ENCODE measurements around the gene PMP22.

PMP22 gene

GRCh38 chr17:15261258-15261801, 3.8 kb downstream of the PMP22 start:
- Histone ChIP-seq H3K27me3 (ENCODE audit: control insufficient read depth, insufficient read depth, low read length) (peaks cover 55% of the 10 kb centered on the region), H3K4me3 (ENCODE audit: low read length) (peak overlapping the region; percentile 45), H3K9ac (ENCODE audit: low read length) (peak overlapping the region; percentile 69), H3K4me1 (ENCODE audit: control insufficient read depth, insufficient read depth, low read length) (peaks cover 25% of the 10 kb centered on the region), H3K36me3 (ENCODE audit: control insufficient read depth, insufficient read depth, low read length) (no peaks in the 10 kb centered on the region), H3K9me3 (ENCODE audit: control insufficient read depth, low read length) (no peaks in the 10 kb centered on the region)

GRCh38 chr17:15260376-15261257, 4.5 kb downstream of the PMP22 start:
- peaks cover 52% of the 10 kb centered on the region for H3K27me3 ChIP-seq (ENCODE audit: control insufficient read depth, insufficient read depth, low read length)
- peak overlapping the region; percentile 48 for H3K4me3 ChIP-seq (ENCODE audit: low read length)
- no peaks in the 10 kb centered on the region for H3K9me3 ChIP-seq (ENCODE audit: control insufficient read depth, low read length)
- peaks cover 25% of the 10 kb centered on the region for H3K4me1 ChIP-seq (ENCODE audit: control insufficient read depth, insufficient read depth, low read length)
- H3K36me3 ChIP-seq (ENCODE audit: control insufficient read depth, insufficient read depth, low read length) = no peaks in the 10 kb centered on the region
- H3K9ac ChIP-seq (ENCODE audit: low read length) = peak overlapping the region; percentile 68

GRCh38 chr17:15257796-15258512, 7.2 kb downstream of the PMP22 start:
- Histone ChIP-seq H3K9me3 (ENCODE audit: control insufficient read depth, low read length) (no peaks in the 10 kb centered on the region), H3K27me3 (ENCODE audit: control insufficient read depth, insufficient read depth, low read length) (peaks cover 41% of the 10 kb centered on the region), H3K9ac (ENCODE audit: low read length) (no peak overlapping the region), H3K36me3 (ENCODE audit: control insufficient read depth, insufficient read depth, low read length) (no peaks in the 10 kb centered on the region), H3K4me1 (ENCODE audit: control insufficient read depth, insufficient read depth, low read length) (peaks cover 18% of the 10 kb centered on the region), H3K4me3 (ENCODE audit: low read length) (no peak overlapping the region)

GRCh38 chr17:15257258-15257788, 7.8 kb downstream of the PMP22 start:
- H3K9ac ChIP-seq (ENCODE audit: low read length) = no peak overlapping the region
- no peaks in the 10 kb centered on the region for H3K36me3 ChIP-seq (ENCODE audit: control insufficient read depth, insufficient read depth, low read length)
- peaks cover 35% of the 10 kb centered on the region for H3K27me3 ChIP-seq (ENCODE audit: control insufficient read depth, insufficient read depth, low read length)
- peaks cover 18% of the 10 kb centered on the region for H3K4me1 ChIP-seq (ENCODE audit: control insufficient read depth, insufficient read depth, low read length)
- no peak overlapping the region for H3K4me3 ChIP-seq (ENCODE audit: low read length)
- no peaks in the 10 kb centered on the region for H3K9me3 ChIP-seq (ENCODE audit: control insufficient read depth, low read length)

GRCh38 chr17:15256689-15257088, 8.4 kb downstream of the PMP22 start:
- H3K36me3 ChIP-seq (ENCODE audit: control insufficient read depth, insufficient read depth, low read length) = no peaks in the 10 kb centered on the region
- no peak overlapping the region for H3K4me3 ChIP-seq (ENCODE audit: low read length)
- peaks cover 18% of the 10 kb centered on the region for H3K4me1 ChIP-seq (ENCODE audit: control insufficient read depth, insufficient read depth, low read length)
- no peak overlapping the region for H3K9ac ChIP-seq (ENCODE audit: low read length)
- no peaks in the 10 kb centered on the region for H3K9me3 ChIP-seq (ENCODE audit: control insufficient read depth, low read length)
- H3K27me3 ChIP-seq (ENCODE audit: control insufficient read depth, insufficient read depth, low read length) = peaks cover 29% of the 10 kb centered on the region

GRCh38 chr17:15255713-15256454, 9.2 kb downstream of the PMP22 start:
- H3K36me3 ChIP-seq (ENCODE audit: control insufficient read depth, insufficient read depth, low read length) = no peaks in the 10 kb centered on the region
- no peaks in the 10 kb centered on the region for H3K9me3 ChIP-seq (ENCODE audit: control insufficient read depth, low read length)
- peaks cover 20% of the 10 kb centered on the region for H3K27me3 ChIP-seq (ENCODE audit: control insufficient read depth, insufficient read depth, low read length)
- H3K4me3 ChIP-seq (ENCODE audit: low read length) = no peak overlapping the region
- H3K4me1 ChIP-seq (ENCODE audit: control insufficient read depth, insufficient read depth, low read length) = peaks cover 15% of the 10 kb centered on the region
- H3K9ac ChIP-seq (ENCODE audit: low read length) = no peak overlapping the region

GRCh38 chr17:15250135-15250860, 14.8 kb downstream of the PMP22 start:
- Histone ChIP-seq H3K27me3 (ENCODE audit: control insufficient read depth, insufficient read depth, low read length) (no peaks in the 10 kb centered on the region), H3K4me1 (ENCODE audit: control insufficient read depth, insufficient read depth, low read length) (no peaks in the 10 kb centered on the region), H3K9me3 (ENCODE audit: control insufficient read depth, low read length) (no peaks in the 10 kb centered on the region), H3K36me3 (ENCODE audit: control insufficient read depth, insufficient read depth, low read length) (no peaks in the 10 kb centered on the region), H3K9ac (ENCODE audit: low read length) (no peak overlapping the region), H3K4me3 (ENCODE audit: low read length) (no peak overlapping the region)

GRCh38 chr17:15249487-15249886, 15.6 kb downstream of the PMP22 start:
- H3K9ac ChIP-seq (ENCODE audit: low read length) = no peak overlapping the region

GRCh38 chr17:15247891-15248529, 17.1 kb downstream of the PMP22 start:
- Histone ChIP-seq H3K9ac (ENCODE audit: low read length) (no peak overlapping the region), H3K36me3 (ENCODE audit: control insufficient read depth, insufficient read depth, low read length) (no peaks in the 10 kb centered on the region), H3K9me3 (ENCODE audit: control insufficient read depth, low read length) (no peaks in the 10 kb centered on the region), H3K27me3 (ENCODE audit: control insufficient read depth, insufficient read depth, low read length) (no peaks in the 10 kb centered on the region), H3K4me3 (ENCODE audit: low read length) (no peak overlapping the region), H3K4me1 (ENCODE audit: control insufficient read depth, insufficient read depth, low read length) (no peaks in the 10 kb centered on the region)

More at GRCh38 chr17:15249487-15249886, 15.6 kb downstream of the PMP22 start:
- Histone ChIP-seq H3K36me3 (ENCODE audit: control insufficient read depth, insufficient read depth, low read length) (no peaks in the 10 kb centered on the region), H3K27me3 (ENCODE audit: control insufficient read depth, insufficient read depth, low read length) (no peaks in the 10 kb centered on the region), H3K9me3 (ENCODE audit: control insufficient read depth, low read length) (no peaks in the 10 kb centered on the region), H3K4me3 (ENCODE audit: low read length) (no peak overlapping the region), H3K4me1 (ENCODE audit: control insufficient read depth, insufficient read depth, low read length) (no peaks in the 10 kb centered on the region)

- H3K9ac ChIP-seq (ENCODE audit: low read length) = no peak overlapping the region
Observed at GRCh38 chr17:15245054-15245453, 20.1 kb downstream of the PMP22 start.

GRCh38 chr17:15240644-15241043, 24.5 kb downstream of the PMP22 start:
- H3K4me3 ChIP-seq (ENCODE audit: low read length) = no peak overlapping the region

More at GRCh38 chr17:15245054-15245453, 20.1 kb downstream of the PMP22 start:
- Histone ChIP-seq H3K4me1 (ENCODE audit: control insufficient read depth, insufficient read depth, low read length) (no peaks in the 10 kb centered on the region), H3K9me3 (ENCODE audit: control insufficient read depth, low read length) (no peaks in the 10 kb centered on the region), H3K27me3 (ENCODE audit: control insufficient read depth, insufficient read depth, low read length) (no peaks in the 10 kb centered on the region), H3K36me3 (ENCODE audit: control insufficient read depth, insufficient read depth, low read length) (no peaks in the 10 kb centered on the region), H3K4me3 (ENCODE audit: low read length) (no peak overlapping the region)

More at GRCh38 chr17:15240644-15241043, 24.5 kb downstream of the PMP22 start:
- Histone ChIP-seq H3K4me1 (ENCODE audit: control insufficient read depth, insufficient read depth, low read length) (no peaks in the 10 kb centered on the region), H3K27me3 (ENCODE audit: control insufficient read depth, insufficient read depth, low read length) (no peaks in the 10 kb centered on the region), H3K36me3 (ENCODE audit: control insufficient read depth, insufficient read depth, low read length) (no peaks in the 10 kb centered on the region), H3K9me3 (ENCODE audit: control insufficient read depth, low read length) (no peaks in the 10 kb centered on the region), H3K9ac (ENCODE audit: low read length) (no peak overlapping the region)

Measured in mucosa of stomach (tissue), 1 donor.